ENCODE data around the gene TRAF7. TPM values are rescaled to one million over a fixed set of nuclear protein-coding genes. Genes with fewer than 3 reads are reported as not detected.

TRAF7 gene
- total RNA-seq, 2 donors from 2014 or later: 102 to 131 TPM

- no peak for TF ChIP-seq CTCF (IDR thresholded peaks at IDR 0.05)
- peak; percentile 83 for DNase-seq
- Histone ChIP-seq H3K9ac (ENCODE audit: low read depth in 2 of 2, low read length in 2 of 2) (peak within 1 kb of the TSS; percentile 81 to 82), H3K4me1 (peaks cover 12% of the 10 kb centered on the region), H3K27me3 (no peaks in the 10 kb centered on the region), H3K4me3 (peak within 1 kb of the TSS; percentile 58), H3K36me3 (peaks cover 8% of the 10 kb centered on the region), H3K9me3 (no peaks in the 10 kb centered on the region), H3K27ac (peak within 1 kb of the TSS; percentile 92)
- intact Hi-C loops (cut with DNase I): loop anchor here (10.0 kb wide), 1 partner anchor 309 kb away; the partner anchor contains the start of gene ATP6V0C
Observed at GRCh38 chr16:2205104-2205966, 49.8 kb downstream of the TRAF7 start, which contains the start of gene MLST8. Gene MLST8 (plus strand): TSS chr16:2205454. CDS start chr16:2206086, 632 bp downstream.

- intact Hi-C loops (cut with DNase I): loop anchor here (10.0 kb wide), 1 partner anchor 309 kb away; the partner anchor contains the start of gene ATP6V0C
- H3K9me3 ChIP-seq: no peaks in the 10 kb centered on the region
- H3K27me3 ChIP-seq: no peaks in the 10 kb centered on the region
- H3K4me3 ChIP-seq: peak overlapping the region; percentile 58
- peaks cover 12% of the 10 kb centered on the region for H3K4me1 ChIP-seq
- H3K27ac ChIP-seq: peak overlapping the region; percentile 92
- no peak for DNase-seq
- H3K9ac ChIP-seq (ENCODE audit: low read depth in 2 of 2, low read length in 2 of 2): peak overlapping the region; percentile 66 to 82
- peaks cover 8% of the 10 kb centered on the region for H3K36me3 ChIP-seq
- no peak for TF ChIP-seq CTCF (IDR thresholded peaks at IDR 0.05)
Observed at GRCh38 chr16:2205967-2206313, 50.4 kb downstream of the TRAF7 start.

- no peak for TF ChIP-seq CTCF (IDR thresholded peaks at IDR 0.05)
- intact Hi-C loops (cut with DNase I): loop anchor here (10.0 kb wide), 1 partner anchor 308 kb away; the partner anchor contains the start of gene ATP6V0C
- Histone ChIP-seq H3K27me3 (no peaks in the 10 kb centered on the region), H3K27ac (no peak overlapping the region), H3K4me3 (peak overlapping the region; percentile 58), H3K9ac (ENCODE audit: low read depth in 2 of 2, low read length in 2 of 2) (peak overlapping the region; percentile 66 to 82), H3K9me3 (no peaks in the 10 kb centered on the region), H3K4me1 (peaks cover 12% of the 10 kb centered on the region), H3K36me3 (peaks cover 8% of the 10 kb centered on the region)
- DNase-seq: no peak
Observed at GRCh38 chr16:2206420-2206779, 50.8 kb downstream of the TRAF7 start.

GRCh38 chr16:2206780-2207433 is 51.3 kb downstream of the TRAF7 start:
- H3K4me1 ChIP-seq: peaks cover 12% of the 10 kb centered on the region
- no peaks in the 10 kb centered on the region for H3K9me3 ChIP-seq
- H3K27me3 ChIP-seq: no peaks in the 10 kb centered on the region
- DNase-seq: no peak
- H3K9ac ChIP-seq (ENCODE audit: low read depth in 2 of 2, low read length in 2 of 2): no peak overlapping the region
- TF ChIP-seq CTCF (IDR thresholded peaks at IDR 0.05): no peak
- H3K36me3 ChIP-seq: peaks cover 8% of the 10 kb centered on the region
- H3K4me3 ChIP-seq: no peak overlapping the region
- no peak overlapping the region for H3K27ac ChIP-seq
- intact Hi-C loops (cut with DNase I): loop anchor here (10.0 kb wide), 1 partner anchor 308 kb away; the partner anchor contains the start of gene ATP6V0C

DNA sequence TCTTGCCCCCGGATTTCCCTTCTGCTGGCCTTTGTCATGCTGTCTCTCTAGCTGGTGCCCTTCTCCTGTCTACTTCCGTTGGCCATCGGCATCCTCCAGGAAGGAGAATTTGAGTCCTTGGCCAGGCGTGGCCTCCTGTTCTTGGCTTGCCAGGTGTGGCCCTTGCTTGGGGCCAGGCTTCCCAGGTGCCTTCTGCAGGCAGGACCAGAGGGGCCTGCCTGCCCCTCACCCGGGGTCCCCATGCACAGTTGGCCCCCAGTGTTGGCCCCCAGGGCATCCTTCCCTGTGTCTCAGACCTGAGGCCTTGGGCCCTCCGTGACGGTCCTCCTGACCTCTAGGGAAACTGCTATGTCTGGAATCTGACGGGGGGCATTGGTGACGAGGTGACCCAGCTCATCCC is 52.3 kb downstream of the TRAF7 start:
- intact Hi-C loops (cut with DNase I): loop anchor here (10.0 kb wide), 1 partner anchor 307 kb away; the partner anchor contains the start of gene ATP6V0C
- H3K9ac ChIP-seq (ENCODE audit: low read depth in 2 of 2, low read length in 2 of 2): no peak overlapping the region

More for the DNA sequence above, 52.3 kb downstream of the TRAF7 start:
- Histone ChIP-seq H3K27me3 (no peaks in the 10 kb centered on the region), H3K36me3 (peaks cover 8% of the 10 kb centered on the region), H3K9me3 (no peaks in the 10 kb centered on the region), H3K27ac (no peak overlapping the region), H3K4me1 (peaks cover 20% of the 10 kb centered on the region), H3K4me3 (no peak overlapping the region)
- no peak for TF ChIP-seq CTCF (IDR thresholded peaks at IDR 0.05)
- DNase-seq: no peak

All from colonic mucosa (tissue), 4 donors.